ENCODE data around the gene IGLL1.

DNA sequence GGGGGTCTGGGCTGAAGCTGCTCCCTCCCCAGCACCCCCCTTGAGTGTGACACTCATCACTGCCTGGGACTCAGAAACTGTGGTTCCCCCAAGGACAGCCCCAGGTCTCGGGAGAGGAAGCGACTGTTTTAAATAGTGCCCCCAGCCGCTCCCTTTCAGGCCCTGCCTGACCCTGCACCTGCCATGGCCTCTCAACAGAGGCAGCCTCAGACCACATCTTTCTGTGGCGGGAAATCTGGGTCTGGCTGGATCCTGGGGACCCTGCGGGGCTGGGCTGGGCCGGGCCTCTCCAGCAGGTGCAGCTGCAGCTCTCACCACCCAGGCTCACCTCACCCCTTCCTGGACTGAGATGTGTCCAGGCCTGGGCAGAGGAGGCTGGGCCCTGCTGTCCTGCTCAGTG lies 3.7 kb upstream of the IGLL1 start:
- no peak for TF ChIP-seq CTCF (IDR thresholded peaks at IDR 0.05; ENCODE audit: extremely low read depth in 1 of 2, insufficient read depth in 1 of 2, low read depth in 1 of 2, low read length in 2 of 2)
- no peak for TF ChIP-seq MAX (IDR thresholded peaks at IDR 0.05; ENCODE audit: insufficient read depth, insufficient read length)
- no peak for TF ChIP-seq POLR2AphosphoS5 (IDR thresholded peaks at IDR 0.05; ENCODE audit: insufficient read depth, low read depth, low read length)
- TF ChIP-seq EZH2 (IDR thresholded peaks at IDR 0.05; ENCODE audit: borderline replicate concordance, low read depth, low read length, severe bottlenecking): no peak
- TF ChIP-seq POLR2A (IDR thresholded peaks at IDR 0.05; ENCODE audit: low read depth, low read length): no peak
- no peak for TF ChIP-seq JUN (IDR thresholded peaks at IDR 0.05; ENCODE audit: borderline replicate concordance, insufficient read depth, insufficient read length, low read depth)
- TF ChIP-seq FOS (IDR thresholded peaks at IDR 0.05; ENCODE audit: borderline replicate concordance, insufficient read depth, low read length): no peak
- no peak for TF ChIP-seq MYC (IDR thresholded peaks at IDR 0.05; ENCODE audit: low read depth, low read length)
